H1 (cell line): Measurements from ENCODE around the gene THRB. TPM values are rescaled to one million over a fixed set of nuclear protein-coding genes. Genes with fewer than 3 reads are reported as not detected.

ENCODE experiments used
- CTCF ChIA-PET: fragments of 300-600 bp; sonication (Branson Sonifier 250); formaldehyde crosslinking; loops from one replicate; lab custom pipeline; 2021; ENCODE audit not compliant: partially characterized antibody; lab: Charles Lee
- POLR2A ChIA-PET: fragments of 300-600 bp; sonication (Branson Sonifier 250); formaldehyde crosslinking; loops from one replicate; lab custom pipeline; 2021; ENCODE audit warnings: inconsistent platforms; ENCODE audit not compliant: partially characterized antibody; lab: Charles Lee
- DNase-seq, 2 experiments: peaks; one replicate each; pipeline versions ENCODE4 v3.0.0 to v3.0.0-alpha.2; 2010 to 2022; ENCODE audit warnings: low spot score in 2 of 2, low read depth in 1 of 2, mixed read lengths in 1 of 2
- FAIRE-seq: peaks from 2 replicates; lab custom pipeline; 2011; peaks lifted over from hg19 to GRCh38; lab: Jason Lieb, UNC
- H2AFZ ChIP-seq: 2 replicates; pipeline ENCODE4 v1.8.1; 2012; ENCODE audit warnings: low read length, inconsistent platforms
- H2AK5ac ChIP-seq: 2 replicates; pipeline ENCODE4 v1.6.1; 2013; ENCODE audit warnings: low read depth, low read length
- H2BK120ac ChIP-seq: replicated peaks from 2 replicates; pipeline ENCODE3; 2013; ENCODE audit warnings: low read depth, low read length, inconsistent platforms
- H2BK12ac ChIP-seq: 2 replicates; pipeline ENCODE4 v1.6.1; 2013; ENCODE audit warnings: low read depth, low read length
- H2BK15ac ChIP-seq: 2 replicates; pipeline ENCODE4 v1.6.1; 2013; ENCODE audit warnings: low read length
- H2BK20ac ChIP-seq: 2 replicates; pipeline ENCODE4 v1.6.1; 2013; ENCODE audit warnings: low read length
- H2BK5ac ChIP-seq: 2 replicates; pipeline ENCODE4 v1.6.1; 2013; ENCODE audit warnings: low read depth, low read length
- H3K14ac ChIP-seq: 2 replicates; pipeline ENCODE4 v1.6.1; 2013; ENCODE audit warnings: inconsistent platforms; ENCODE audit not compliant: insufficient read length
- H3K18ac ChIP-seq: 2 replicates; pipeline ENCODE4 v1.6.1; 2013; ENCODE audit warnings: low read length; ENCODE audit errors: extremely low read depth
- H3K23ac ChIP-seq: 2 replicates; pipeline ENCODE4 v1.6.1; 2013; ENCODE audit warnings: inconsistent platforms; ENCODE audit not compliant: insufficient read length
- H3K23me2 ChIP-seq: 2 replicates; pipeline ENCODE4 v1.6.1; 2013; ENCODE audit warnings: low read depth, low read length
- H3K27ac ChIP-seq: 2 replicates; pipeline ENCODE4 v1.6.1; 2011; ENCODE audit warnings: low read depth, low read length, inconsistent platforms
- H3K27me3 ChIP-seq, 4 experiments: replicated peaks in 1 of 4; 1 replicate in 1 of 4; 2 replicates in 3 of 4; pipeline versions ENCODE4 v1.6.1 to v1.8.1; 2011 to 2013; ENCODE audit warnings: low read length in 3 of 4, mild to moderate bottlenecking in 3 of 4, inconsistent platforms in 2 of 4, mixed read lengths in 2 of 4, moderate library complexity in 1 of 4; ENCODE audit not compliant: control insufficient read depth in 3 of 4, insufficient read depth in 3 of 4; ENCODE audit errors: extremely low read depth in 1 of 4
- H3K36me3 ChIP-seq, 4 experiments: 2 replicates each; pipeline versions ENCODE4 v1.6.1 to v1.8.1; 2011 to 2013; ENCODE audit warnings: mild to moderate bottlenecking in 4 of 4, low read length in 3 of 4, moderate library complexity in 2 of 4, control low read depth in 1 of 4, inconsistent platforms in 1 of 4; ENCODE audit not compliant: insufficient read depth in 4 of 4, control insufficient read depth in 2 of 4
- H3K4ac ChIP-seq: replicated peaks from 2 replicates; pipeline ENCODE3; 2013; ENCODE audit warnings: low read length, low read depth, mixed read lengths, inconsistent platforms; ENCODE audit not compliant: insufficient read length
- H3K4me1 ChIP-seq, 4 experiments: replicated peaks in 1 of 4; 1 replicate in 1 of 4; 2 replicates in 3 of 4; pipeline versions ENCODE4 v1.6.1 to v1.8.1; 2011 to 2013; ENCODE audit warnings: low read length in 3 of 4, inconsistent platforms in 2 of 4, mixed read lengths in 1 of 4; ENCODE audit not compliant: insufficient read depth in 4 of 4, control insufficient read depth in 3 of 4
- H3K4me2 ChIP-seq, 2 experiments: 2 replicates each; pipeline versions ENCODE4 v1.6.1 to v1.8.1; 2011 to 2013; ENCODE audit warnings: low read depth in 2 of 2, low read length in 2 of 2, control low read depth in 1 of 2, inconsistent platforms in 1 of 2, mild to moderate bottlenecking in 1 of 2; ENCODE audit not compliant: insufficient read depth in 1 of 2
- H3K4me3 ChIP-seq, 4 experiments: fragments of 200-600, 300-600 bp in 1 of 4; sonication (generic), shearing (Covaris generic), sonication (Bioruptor Twin) in 1 of 4; 2 replicates each; pipeline versions ENCODE4 v1.5.1 to v1.8.1; 2011 to 2016; ENCODE audit warnings: low read length in 4 of 4, low read depth in 3 of 4, control low read depth in 2 of 4, inconsistent platforms in 2 of 4, mild to moderate bottlenecking in 2 of 4, mixed read lengths in 1 of 4, moderate library complexity in 1 of 4; ENCODE audit not compliant: insufficient read depth in 2 of 4; ENCODE audit errors: extremely low read depth in 1 of 4
- H3K56ac ChIP-seq: replicated peaks from 2 replicates; pipeline ENCODE3; 2013; ENCODE audit warnings: low read depth, mild to moderate bottlenecking, mixed read lengths, low read length, inconsistent platforms; ENCODE audit not compliant: insufficient read length
- H3K79me1 ChIP-seq: 2 replicates; pipeline ENCODE4 v1.6.1; 2013; ENCODE audit warnings: low read depth, low read length, control low read depth
- H3K79me2 ChIP-seq, 2 experiments: 2 replicates each; pipeline versions ENCODE4 v1.6.1 to v1.8.1; 2012 to 2013; ENCODE audit warnings: low read length in 2 of 2, mild to moderate bottlenecking in 2 of 2, inconsistent platforms in 1 of 2; ENCODE audit not compliant: insufficient read depth in 2 of 2, control insufficient read depth in 1 of 2
- H3K9ac ChIP-seq, 4 experiments: replicated peaks in 1 of 4; 1 replicate in 1 of 4; 2 replicates in 3 of 4; pipeline versions ENCODE4 v1.6.1 to v1.8.1; 2011 to 2013; ENCODE audit warnings: low read depth in 3 of 4, low read length in 3 of 4, control low read depth in 2 of 4, mild to moderate bottlenecking in 2 of 4, moderate library complexity in 2 of 4, inconsistent platforms in 1 of 4; ENCODE audit errors: extremely low read depth in 1 of 4
- H3K9me3 ChIP-seq, 2 experiments: 2 replicates each; pipeline versions ENCODE4 v1.6.1 to v1.8.1; 2012 to 2013; ENCODE audit warnings: mild to moderate bottlenecking in 2 of 2, moderate library complexity in 2 of 2, control low read depth in 1 of 2, inconsistent platforms in 1 of 2, low read depth in 1 of 2, low read length in 1 of 2, mixed read lengths in 1 of 2; ENCODE audit not compliant: insufficient read depth in 2 of 2
- H4K20me1 ChIP-seq, 2 experiments: replicated peaks in 1 of 2; 2 replicates each; pipeline versions ENCODE3 to v1.8.1; 2011 to 2013; ENCODE audit warnings: inconsistent platforms in 2 of 2, low read length in 2 of 2, mild to moderate bottlenecking in 1 of 2; ENCODE audit not compliant: insufficient read depth in 2 of 2, control insufficient read depth in 1 of 2
- H4K5ac ChIP-seq: 2 replicates; pipeline ENCODE4 v1.6.1; 2013; ENCODE audit warnings: low read length, low read depth, mixed read lengths, inconsistent platforms; ENCODE audit not compliant: insufficient read length
- H4K8ac ChIP-seq: 2 replicates; pipeline ENCODE4 v1.8.0; 2013; ENCODE audit warnings: mild to moderate bottlenecking, moderate library complexity, low read length, inconsistent platforms; ENCODE audit not compliant: insufficient read depth; ENCODE audit errors: extremely low read depth
- H4K91ac ChIP-seq: replicated peaks from 2 replicates; pipeline ENCODE3; 2013; ENCODE audit warnings: low read length, mixed read lengths, inconsistent platforms; ENCODE audit not compliant: insufficient read length
- ATF2 ChIP-seq: IDR thresholded peaks from 2 replicates; pipeline ENCODE4 v1.6.1; 2012; ENCODE audit warnings: low read length, inconsistent platforms
- ATF3 ChIP-seq: IDR thresholded peaks from 2 replicates; pipeline ENCODE4 v1.6.1; 2011; ENCODE audit warnings: low read depth, mild to moderate bottlenecking, low read length; ENCODE audit not compliant: insufficient read depth
- BRCA1 ChIP-seq: IDR thresholded peaks from 2 replicates; pipeline ENCODE4 v1.6.1; 2012; ENCODE audit warnings: low read depth, low read length, improper control_type of control experiment
- GTF2F1 ChIP-seq: IDR thresholded peaks from 2 replicates; pipeline ENCODE4 v1.6.1; 2012; ENCODE audit warnings: low read depth, low read length, improper control_type of control experiment, borderline replicate concordance
- KDM5A ChIP-seq: fragments of 200-600 bp; IDR thresholded peaks from 2 replicates; pipeline ENCODE4 v1.7.1; 2012; ENCODE audit warnings: mild to moderate bottlenecking, low read length, inconsistent platforms, mixed read lengths
- SIN3A ChIP-seq, 2 experiments: IDR thresholded peaks in 1 of 2; conservative IDR thresholded peaks in 1 of 2; 2 replicates each; pipeline ENCODE4 v1.6.1; 2011 to 2012; ENCODE audit warnings: low read length in 2 of 2, improper control_type of control experiment in 1 of 2, low read depth in 1 of 2, mild to moderate bottlenecking in 1 of 2
- SIX5 ChIP-seq: IDR thresholded peaks from 2 replicates; pipeline ENCODE4 v1.6.1; 2011; ENCODE audit warnings: mild to moderate bottlenecking, low read depth, low read length
- WGBS, 2 experiments: shearing (Covaris generic) in 1 of 2; methylation state at CpG; one replicate each; pipeline versions ENCODE4 v1.1.6 to v1.1.7; 2013 to 2015; ENCODE audit warnings: low lambda C conversion rate in 2 of 2, mixed read lengths in 2 of 2, inconsistent platforms in 1 of 2, low coverage in 1 of 2, missing lambda C conversion rate in 1 of 2; ENCODE audit not compliant: insufficient replicate concordance in 2 of 2, insufficient coverage in 1 of 2, insufficient read length in 1 of 2; ENCODE audit errors: extremely low coverage in 1 of 2, missing lambda C conversion rate in 1 of 2; 5-methylcytosine and 5-hydroxymethylcytosine counted together
- polyA plus RNA-seq, 7 experiments: library from polyadenylated mRNA; depleted of rRNA in 3 of 7; stranded (reverse) in 5 of 7; unstranded in 2 of 7; fragments of >200 nt in 5 of 7; fragments of 200-250 nt in 2 of 7; gene quantifications; 1 replicate in 5 of 7; 2 replicates in 1 of 7; 4 replicates in 1 of 7; pipeline versions ENCODE4 v1.2.1 to v1.2.3, GENCODE V29; 2011 to 2013; ENCODE audit warnings: missing spikeins in 2 of 7, mixed read lengths in 2 of 7
- total RNA-seq: library from RNA; stranded (reverse); fragmentation: NEBNext Ultra II Directional; extraction: Animal tissue kit (Norgen Biotek cat#: 25700); gene quantifications from 2 replicates; pipeline ENCODE4 v1.2.1, GENCODE V29; 2021

THRB gene
- total and polyA plus RNA-seq, 2 of the 8 experiments (the other 6 are each of a cell fraction or from before 2014, with no cell fraction given) = 0.98 to 3.9 TPM

GRCh38 chr3:24245056-24245455, 249.6 kb downstream of the THRB start:
- Histone ChIP-seq H3K9ac (no peak overlapping the region), H4K91ac (no peak overlapping the region), H2BK120ac (no peak overlapping the region), H3K36me3 (no peaks in the 10 kb centered on the region), H4K8ac (no peak overlapping the region), H2BK5ac (no peak overlapping the region), H2AFZ (no peak overlapping the region), H2BK12ac (no peak overlapping the region), H3K4me2 (no peak overlapping the region), H3K56ac (no peak overlapping the region), H3K27ac (no peak overlapping the region), H2BK15ac (no peak overlapping the region), H3K79me2 (no peaks in the 10 kb centered on the region), H3K14ac (no peak overlapping the region), H3K9me3 (no peaks in the 10 kb centered on the region), H4K5ac (no peak overlapping the region), H2AK5ac (no peak overlapping the region), H3K18ac (no peak overlapping the region), H3K4me1 (peaks cover 0 to 10% (median 2%) of the 10 kb centered on the region in 4 experiments; a peak in 3 of 7 replicates), H2BK20ac (no peak overlapping the region), H3K79me1 (no peaks in the 10 kb centered on the region), H3K4me3 (no peak overlapping the region), H3K27me3 (no peaks in the 10 kb centered on the region), H4K20me1 (no peaks in the 10 kb centered on the region), H3K23me2 (no peaks in the 10 kb centered on the region), H3K4ac (no peak overlapping the region), H3K23ac (no peak overlapping the region)
- FAIRE-seq = no peak
- ChIA-PET CTCF (interaction anchor here (0.9 to 1.9 kb wide), 2 partner anchors 15 to 59 kb away, joined by 3 to 4 read pairs; no protein-coding TSS in a partner anchor), POLR2A (interaction anchor here (1.0 to 1.1 kb wide), 2 partner anchors 11 to 15 kb away, joined by 3 read pairs; no protein-coding TSS in a partner anchor)
- WGBS, 2 experiments = 82% methylated on average over 2 of the region's 2 CpGs; no CpG with 5 or more reads in 1 of the 2 experiments
- no peak for DNase-seq
- TF ChIP-seq KDM5A (no peak), GTF2F1 (no peak), ATF2 (no peak), SIX5 (no peak), SIN3A (conservative IDR thresholded peaks at IDR 0.05 in 1 of 2, IDR thresholded peaks at IDR 0.05 in 1 of 2; ENCODE audit: low read depth in 1 of 2, low read length in 2 of 2) (no peak), ATF3 (no peak), BRCA1 (no peak)
